GM12892 (cell line): ENCODE measurements around the gene SLC6A6.

Experiments
- DNase-seq: peaks from one replicate; pipeline ENCODE4 v3.0.0; 2011; ENCODE audit not compliant: insufficient read length
- FAIRE-seq: peaks from 2 replicates; lab custom pipeline; 2011; peaks lifted over from hg19 to GRCh38; lab: Jason Lieb, UNC
- POLR2A ChIP-seq: IDR thresholded peaks from 2 replicates; pipeline ENCODE4 v1.6.1; 2011; ENCODE audit warnings: low read depth, low read length, control low read depth
- POLR2AphosphoS5 ChIP-seq: IDR thresholded peaks from 2 replicates; pipeline ENCODE4 v1.6.1; 2011; ENCODE audit warnings: low read depth, low read length, control low read depth
- TAF1 ChIP-seq: IDR thresholded peaks from 2 replicates; pipeline ENCODE4 v1.6.1; 2011; ENCODE audit warnings: low read depth, mild to moderate bottlenecking, control low read depth, low read length, borderline replicate concordance

SLC6A6 gene

GRCh38 chr3:14366915-14367823 lies 35.2 kb upstream of the SLC6A6 start:
- FAIRE-seq: no peak
- no peak for DNase-seq
- TF ChIP-seq TAF1: no peak
- TF ChIP-seq POLR2AphosphoS5: no peak
- TF ChIP-seq POLR2A: no peak

GRCh38 chr3:14368146-14368545 lies 34.3 kb upstream of the SLC6A6 start:
- FAIRE-seq (no peak), DNase-seq (no peak)
- TF ChIP-seq POLR2A: no peak
- no peak for TF ChIP-seq POLR2AphosphoS5
- no peak for TF ChIP-seq TAF1

DNA sequence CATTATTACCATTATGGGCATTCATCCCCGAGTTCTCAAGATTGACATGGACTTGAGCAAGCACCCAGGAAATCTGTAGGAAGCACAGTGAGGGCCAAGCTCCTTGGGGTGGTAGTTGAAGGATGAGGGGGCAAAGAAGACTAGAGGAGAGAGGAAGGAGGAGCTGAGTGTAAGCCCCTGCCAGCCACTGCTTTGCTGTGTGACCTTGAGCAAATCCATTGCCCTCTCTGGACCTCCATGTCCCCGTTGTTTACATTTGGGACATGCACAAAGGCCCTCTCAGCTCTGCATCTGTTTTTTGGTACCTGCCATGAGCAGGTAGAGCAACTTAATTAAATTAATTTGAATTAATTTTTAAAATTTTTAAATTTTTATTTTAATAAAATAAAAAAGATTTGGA lies 33.5 kb upstream of the SLC6A6 start:
- DNase-seq (no peak), FAIRE-seq (no peak)
- TF ChIP-seq POLR2A: no peak
- TF ChIP-seq POLR2AphosphoS5: no peak
- TF ChIP-seq TAF1: no peak

DNA sequence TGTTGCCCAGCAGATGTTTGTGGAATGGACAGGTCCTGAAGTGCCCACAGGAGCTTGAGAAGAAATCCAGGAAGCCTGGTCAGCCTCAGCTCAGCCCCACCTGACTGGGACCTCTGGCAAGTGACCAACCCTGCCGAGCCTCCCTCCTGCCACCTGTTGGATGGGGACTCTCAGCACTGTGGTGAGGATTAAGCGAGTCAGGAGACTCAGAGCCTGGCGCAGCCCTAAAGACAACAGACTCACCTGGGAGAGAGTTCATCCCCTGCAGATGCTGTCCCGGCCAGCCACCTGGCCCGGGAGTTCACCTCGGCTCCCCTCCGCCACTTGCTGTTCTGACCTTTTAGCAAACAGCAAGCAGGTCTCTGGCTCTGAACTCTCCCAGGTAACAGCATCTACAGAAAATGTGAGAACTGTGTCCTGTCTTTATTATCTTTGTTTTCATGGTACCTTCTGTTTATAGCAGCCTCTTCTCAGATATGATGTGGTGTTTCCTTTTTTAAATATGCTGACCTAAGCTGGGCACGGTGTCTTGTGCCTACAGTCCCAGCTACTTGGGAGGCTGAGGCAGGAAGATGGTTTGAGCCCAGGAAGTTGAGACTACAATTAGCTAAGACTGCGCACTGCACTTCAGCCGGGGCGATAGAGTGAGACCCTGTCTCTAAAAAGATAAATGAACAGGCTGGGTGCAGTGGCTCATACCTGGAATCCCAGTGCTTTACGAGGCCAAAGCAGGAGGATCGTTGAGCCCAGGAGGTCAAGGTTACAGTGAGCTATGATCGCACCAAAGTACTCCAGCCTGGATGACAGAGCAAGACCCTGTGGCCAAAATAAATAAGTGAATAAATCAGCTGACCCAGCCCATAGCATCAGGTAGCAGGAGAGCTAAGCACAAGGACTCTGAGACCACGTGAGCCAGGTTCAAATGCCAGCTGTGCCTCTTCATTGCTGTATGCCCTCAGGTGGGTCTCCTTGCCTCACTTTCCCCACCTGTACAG lies 32.4 kb upstream of the SLC6A6 start:
- TF ChIP-seq POLR2A (no peak), TAF1 (no peak), POLR2AphosphoS5 (no peak)
- FAIRE-seq (no peak), DNase-seq (no peak)

- TF ChIP-seq POLR2A: no peak
- TF ChIP-seq POLR2AphosphoS5: no peak
- TF ChIP-seq TAF1: no peak
- no peak for DNase-seq
- FAIRE-seq: no peak
Observed at GRCh38 chr3:14370720-14371572, 31.5 kb upstream of the SLC6A6 start.

- DNase-seq (no peak), FAIRE-seq (no peak)
- no peak for TF ChIP-seq POLR2A
- TF ChIP-seq POLR2AphosphoS5: no peak
Observed at GRCh38 chr3:14371573-14372474, 30.6 kb upstream of the SLC6A6 start.

GRCh38 chr3:14372587-14372986 lies 29.8 kb upstream of the SLC6A6 start:
- no peak for DNase-seq
- no peak for FAIRE-seq
- no peak for TF ChIP-seq POLR2AphosphoS5
- TF ChIP-seq POLR2A: no peak
- TF ChIP-seq TAF1: no peak

DNA sequence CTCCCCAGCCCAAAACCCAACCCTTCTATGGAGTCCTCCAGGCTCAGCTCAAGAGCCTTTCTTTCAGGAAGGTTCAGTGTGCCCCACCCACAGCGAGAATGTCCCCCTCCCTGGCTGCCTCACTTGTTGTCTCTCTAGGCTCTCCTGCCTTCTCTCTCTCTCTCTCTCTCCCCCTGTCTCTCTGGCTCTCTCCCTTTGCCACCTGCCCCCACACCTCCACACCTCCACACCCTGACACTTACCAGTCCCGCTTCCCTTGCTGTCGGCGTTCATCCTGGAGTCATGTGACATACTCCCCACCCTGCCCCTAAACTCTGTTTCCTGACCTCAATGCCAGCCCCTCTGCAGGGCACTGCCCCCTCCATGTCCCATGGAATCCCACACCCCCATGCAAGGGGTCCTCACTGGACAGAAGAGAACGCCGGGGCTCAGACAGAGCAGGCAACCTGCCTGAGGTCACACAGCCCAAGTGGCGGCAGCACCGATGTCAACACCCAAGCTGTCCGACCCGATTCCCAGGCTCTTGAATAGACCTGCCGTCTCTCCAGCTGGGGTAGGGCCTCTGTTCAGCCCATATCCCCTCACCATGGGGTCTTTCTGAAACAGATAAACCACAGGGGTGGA lies 28.5 kb upstream of the SLC6A6 start:
- FAIRE-seq: no peak
- DNase-seq: no peak
- TF ChIP-seq POLR2A: no peak
- no peak for TF ChIP-seq TAF1
- TF ChIP-seq POLR2AphosphoS5: no peak

GRCh38 chr3:14374444-14374883 lies 27.9 kb upstream of the SLC6A6 start:
- DNase-seq (no peak), FAIRE-seq (no peak)
- TF ChIP-seq TAF1 (no peak), POLR2AphosphoS5 (no peak), POLR2A (no peak)
